ENCODE data around the gene HNRNPD. TPM values are rescaled to one million over a fixed set of nuclear protein-coding genes. Genes with fewer than 3 reads are reported as not detected.

HNRNPD gene
- total and polyA plus RNA-seq, 2 of the 8 experiments (the other 6 are each of a cell fraction or from before 2014, with no cell fraction given): 118 to 646 TPM

DNA sequence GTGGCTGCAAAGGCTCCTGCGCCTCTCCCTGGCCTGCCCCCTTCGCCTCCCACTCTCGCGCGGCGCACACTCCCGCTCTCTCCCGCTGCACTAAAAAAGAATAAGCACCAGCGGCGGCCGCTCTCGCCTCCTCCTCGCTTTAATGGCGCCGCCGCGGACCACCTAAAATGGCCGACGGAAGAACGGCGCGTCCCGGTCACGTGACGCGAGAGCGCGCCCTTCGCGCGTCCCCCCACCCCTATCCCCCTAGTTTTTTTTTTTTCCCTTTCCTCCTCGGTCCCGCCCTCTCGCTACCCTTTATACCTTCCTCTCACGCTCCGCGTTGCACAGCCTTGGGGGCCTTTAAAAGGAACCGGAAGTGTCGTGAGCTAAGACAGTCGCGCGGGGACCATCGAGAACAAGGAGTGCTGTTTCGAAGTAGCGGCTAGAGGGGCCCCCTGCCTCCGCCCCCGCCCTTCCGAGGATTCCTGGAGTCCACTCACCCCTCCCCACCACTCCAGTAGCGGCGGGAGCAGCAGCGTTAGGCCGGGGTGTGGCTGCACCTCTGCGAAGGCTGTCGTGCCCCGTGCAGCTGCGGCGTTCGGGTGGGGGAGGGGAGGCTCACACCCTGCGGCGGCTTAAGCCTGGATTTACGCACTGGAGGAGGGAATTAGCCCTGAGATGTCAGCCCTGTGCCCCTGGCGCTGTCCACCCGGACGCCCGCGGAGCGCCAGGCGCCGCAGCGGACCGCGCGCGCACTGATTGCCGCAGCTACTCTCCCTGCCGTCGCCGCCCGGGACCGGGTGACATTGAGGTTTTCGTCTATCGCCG lies at the start of gene HNRNPD (continued):
- TF ChIP-seq, protein P1, sequence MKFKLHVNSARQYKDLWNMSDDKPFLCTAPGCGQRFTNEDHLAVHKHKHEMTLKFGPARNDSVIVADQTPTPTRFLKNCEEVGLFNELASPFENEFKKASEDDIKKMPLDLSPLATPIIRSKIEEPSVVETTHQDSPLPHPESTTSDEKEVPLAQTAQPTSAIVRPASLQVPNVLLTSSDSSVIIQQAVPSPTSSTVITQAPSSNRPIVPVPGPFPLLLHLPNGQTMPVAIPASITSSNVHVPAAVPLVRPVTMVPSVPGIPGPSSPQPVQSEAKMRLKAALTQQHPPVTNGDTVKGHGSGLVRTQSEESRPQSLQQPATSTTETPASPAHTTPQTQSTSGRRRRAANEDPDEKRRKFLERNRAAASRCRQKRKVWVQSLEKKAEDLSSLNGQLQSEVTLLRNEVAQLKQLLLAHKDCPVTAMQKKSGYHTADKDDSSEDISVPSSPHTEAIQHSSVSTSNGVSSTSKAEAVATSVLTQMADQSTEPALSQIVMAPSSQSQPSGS (IDR thresholded peaks at IDR 0.05; ENCODE audit: low read length): peak; percentile 68; the same call in 1 of the 2 replicates
- TF ChIP-seq SRF (IDR thresholded peaks at IDR 0.05; ENCODE audit: low read depth, low read length): peak; percentile 44; the same call in 1 of the 2 replicates
- peak; percentile 89 for TF ChIP-seq ASH2L (IDR thresholded peaks at IDR 0.05; ENCODE audit: low read length)
- TF ChIP-seq POLR2AphosphoS5 (IDR thresholded peaks at IDR 0.05; ENCODE audit: low read depth, low read length): peak; percentile 85
- no peak for TF ChIP-seq NANOG (IDR thresholded peaks at IDR 0.05; ENCODE audit: insufficient read depth, low read depth, low read length, poor library complexity, severe bottlenecking)
- TF ChIP-seq, protein P2, sequence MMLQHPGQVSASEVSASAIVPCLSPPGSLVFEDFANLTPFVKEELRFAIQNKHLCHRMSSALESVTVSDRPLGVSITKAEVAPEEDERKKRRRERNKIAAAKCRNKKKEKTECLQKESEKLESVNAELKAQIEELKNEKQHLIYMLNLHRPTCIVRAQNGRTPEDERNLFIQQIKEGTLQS (IDR thresholded peaks at IDR 0.05; ENCODE audit: insufficient read depth, low read depth, low read length): peak; percentile 55; the same call in 1 of the 2 replicates
- peak; percentile 92 for TF ChIP-seq EGR1 (IDR thresholded peaks at IDR 0.05; ENCODE audit: borderline replicate concordance, low read depth, low read length)
- 0 out of 2 replicates have a peak, but pooled peaks have one; percentile 4 for TF ChIP-seq JUND (IDR thresholded peaks at IDR 0.05; ENCODE audit: low read length)
- TF ChIP-seq YY1 (IDR thresholded peaks at IDR 0.05; ENCODE audit: low read depth, low read length): peak; percentile 99
- peak in 1 of 2 experiments; percentile 22; a peak in 3 of 4 replicates for TF ChIP-seq RAD21 (IDR thresholded peaks at IDR 0.05 in 1 of 2, conservative IDR thresholded peaks at IDR 0.05 in 1 of 2; ENCODE audit: low read depth in 2 of 2, low read length in 2 of 2)
- no peak for TF ChIP-seq MAFK (IDR thresholded peaks at IDR 0.05; ENCODE audit: low read depth, low read length)
- no peak for TF ChIP-seq CEBPB (IDR thresholded peaks at IDR 0.05; ENCODE audit: low read depth, low read length)
- peak; percentile 25; the same call in 1 of the 2 replicates for TF ChIP-seq SP4 (IDR thresholded peaks at IDR 0.05; ENCODE audit: low read length)
- TF ChIP-seq RNF2 (IDR thresholded peaks at IDR 0.05; ENCODE audit: borderline replicate concordance, low read depth, low read length, missing control alignments, poor library complexity, severe bottlenecking): no peak
- TF ChIP-seq CHD1 (IDR thresholded peaks at IDR 0.05; ENCODE audit: low read depth, low read length): no peak; the same call in 1 of the 2 replicates
- TF ChIP-seq, protein P3, sequence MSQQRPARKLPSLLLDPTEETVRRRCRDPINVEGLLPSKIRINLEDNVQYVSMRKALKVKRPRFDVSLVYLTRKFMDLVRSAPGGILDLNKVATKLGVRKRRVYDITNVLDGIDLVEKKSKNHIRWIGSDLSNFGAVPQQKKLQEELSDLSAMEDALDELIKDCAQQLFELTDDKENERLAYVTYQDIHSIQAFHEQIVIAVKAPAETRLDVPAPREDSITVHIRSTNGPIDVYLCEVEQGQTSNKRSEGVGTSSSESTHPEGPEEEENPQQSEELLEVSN (IDR thresholded peaks at IDR 0.05): peak; percentile 85
- TF ChIP-seq POLR2A (IDR thresholded peaks at IDR 0.05; ENCODE audit: control extremely low read depth in 1 of 2, low read depth in 2 of 2, low read length in 2 of 2): peak; percentile 86; a peak in 2 of 3 replicates
- no peak for TF ChIP-seq SIRT6 (IDR thresholded peaks at IDR 0.05; ENCODE audit: low read length)
- TF ChIP-seq TCF12 (IDR thresholded peaks at IDR 0.05; ENCODE audit: low read depth, low read length): peak; percentile 90; the same call in 1 of the 2 replicates
- peak; percentile 94 for TF ChIP-seq TAF1 (IDR thresholded peaks at IDR 0.05; ENCODE audit: low read depth, low read length)
- TF ChIP-seq BCL11A (IDR thresholded peaks at IDR 0.05; ENCODE audit: low read depth in 2 of 2, low read length in 2 of 2): no peak

Data from H1 (cell line).